NCI-H82 treated with DMSO at 0.1 percent for 48 hours (cell line): ENCODE data around the gene EZR.
A peak's percentile ranks its signal among the peaks of the same experiment; 100 is the strongest.

Experiments
- DNase-seq: peaks from one replicate; lab custom pipeline; 2025; ENCODE audit not compliant: unreplicated experiment; lab: John Stamatoyannopoulos, UW

EZR gene

DNA sequence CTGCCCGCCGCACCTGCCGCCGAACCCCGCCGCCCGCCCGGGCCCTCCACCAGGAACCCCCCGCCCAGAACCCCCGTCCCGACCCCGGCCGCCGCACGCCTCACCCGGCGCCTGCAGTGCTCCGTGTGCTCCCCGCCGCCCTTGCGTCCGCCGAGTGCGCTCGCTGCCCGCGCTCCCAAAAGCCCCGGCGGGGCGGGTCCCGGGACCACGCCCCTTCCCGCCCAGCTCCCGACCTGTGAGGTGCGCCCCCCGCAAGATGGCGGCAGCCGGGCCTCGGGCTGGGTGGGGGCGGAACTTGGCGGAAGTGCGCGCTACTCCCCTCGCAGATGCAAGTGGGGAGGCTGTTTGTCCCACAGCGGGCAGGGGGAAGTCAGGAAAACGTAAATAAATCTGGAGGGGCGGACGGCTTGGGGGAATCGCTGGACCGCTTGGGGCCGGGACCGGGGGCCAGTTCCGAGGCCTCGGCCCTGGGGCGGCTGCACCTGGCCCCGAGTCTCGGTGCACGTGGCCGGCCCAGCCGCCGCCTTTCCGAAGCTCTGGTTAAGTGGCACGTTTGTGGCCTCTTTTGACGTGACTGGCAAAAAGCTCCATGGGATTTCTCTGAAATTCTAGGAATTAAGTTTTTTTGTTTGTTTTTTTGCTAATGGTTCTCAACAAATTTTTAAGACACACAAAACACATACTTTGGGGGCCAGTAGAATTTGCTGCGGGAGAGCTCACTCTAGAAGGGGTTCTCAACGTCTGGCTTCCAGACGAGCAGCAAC is at the start of gene EZR:
Gene EZR (minus strand): TSS at position 156 of the 764 bp plus-strand sequence. CDS start 1,275 bp downstream, outside the sequence.
- peak; percentile 40 for DNase-seq

- DNase-seq, result no peak
These were observed 48.9 kb upstream of the EZR start for GRCh38 chr6:158868122-158868480.

GRCh38 chr6:158867381-158868121 is 48.4 kb upstream of the EZR start:
- no peak for DNase-seq

DNA sequence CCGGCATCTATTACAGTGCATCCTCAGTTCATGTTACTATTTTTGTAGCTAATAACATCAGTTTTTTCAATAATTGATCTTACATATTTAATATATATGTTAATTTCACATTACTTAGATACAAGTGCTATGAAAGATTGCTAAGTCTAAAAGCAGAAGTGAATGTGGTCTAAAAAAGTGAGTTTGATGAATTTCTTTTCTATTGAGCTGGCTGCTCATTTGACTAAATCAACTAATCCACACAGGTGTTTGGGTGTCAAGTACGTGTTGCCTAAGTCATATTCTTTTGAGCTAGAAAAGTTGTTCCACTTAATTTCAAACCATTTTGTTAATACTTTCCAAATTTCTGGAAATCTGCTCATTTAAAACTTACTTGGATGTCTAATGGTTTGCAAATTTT is 46.6 kb upstream of the EZR start:
- DNase-seq, result no peak

DNA sequence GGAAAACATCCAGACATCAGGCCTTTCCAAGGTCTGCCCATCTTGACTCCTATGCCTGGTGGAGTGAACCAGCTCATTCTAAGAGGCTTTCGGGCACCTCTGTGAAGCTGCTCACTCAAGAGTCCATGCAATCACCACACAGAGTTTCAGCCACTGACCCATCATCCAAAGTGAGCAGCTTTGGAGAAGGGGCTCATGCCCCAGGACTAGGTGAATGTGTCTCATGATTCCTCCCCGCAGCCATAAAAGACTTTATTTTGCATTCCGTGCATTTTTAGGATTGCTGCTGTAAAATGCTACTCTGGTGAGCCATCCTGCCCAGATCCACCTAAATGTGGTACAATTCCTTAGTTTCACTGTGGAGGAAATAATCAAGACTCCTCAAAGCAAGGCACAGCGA is 44.5 kb upstream of the EZR start:
- no peak for DNase-seq

DNA sequence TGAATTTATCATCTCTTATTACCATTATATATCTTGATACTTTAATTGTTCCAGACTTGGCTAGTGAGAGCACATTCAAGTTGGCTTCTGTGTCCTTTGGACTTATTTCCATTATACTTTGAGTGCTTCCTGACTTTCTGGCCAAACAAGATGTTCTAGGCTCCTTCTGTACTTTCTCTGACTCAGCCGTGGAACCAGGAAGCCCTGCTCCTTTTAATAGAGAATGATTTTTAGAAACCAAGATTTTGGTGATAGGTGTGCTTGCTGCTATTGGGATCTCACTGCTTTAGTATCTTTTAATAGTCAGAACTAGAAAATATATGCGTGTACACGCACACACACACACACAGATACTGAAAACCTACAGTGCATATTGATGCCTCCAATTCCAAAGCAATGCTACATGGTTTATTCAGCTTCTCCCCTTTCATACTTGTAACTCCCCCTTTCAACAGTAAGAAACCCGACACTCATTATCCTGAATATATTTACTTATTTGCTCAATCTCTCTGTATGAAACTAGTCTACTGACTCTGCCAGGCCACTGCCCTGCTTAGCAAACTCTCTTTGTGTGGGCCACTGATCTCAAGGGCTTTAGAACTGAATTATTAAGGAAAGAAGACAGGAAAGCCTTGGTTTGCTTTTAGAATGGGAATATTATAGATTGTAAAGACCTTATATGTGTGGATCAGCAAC is 42.7 kb upstream of the EZR start:
- no peak for DNase-seq

GRCh38 chr6:158860279-158860865 is 41.2 kb upstream of the EZR start:
- DNase-seq, result no peak

- no peak for DNase-seq
These were observed 37.1 kb upstream of the EZR start for GRCh38 chr6:158856261-158856660.

DNA sequence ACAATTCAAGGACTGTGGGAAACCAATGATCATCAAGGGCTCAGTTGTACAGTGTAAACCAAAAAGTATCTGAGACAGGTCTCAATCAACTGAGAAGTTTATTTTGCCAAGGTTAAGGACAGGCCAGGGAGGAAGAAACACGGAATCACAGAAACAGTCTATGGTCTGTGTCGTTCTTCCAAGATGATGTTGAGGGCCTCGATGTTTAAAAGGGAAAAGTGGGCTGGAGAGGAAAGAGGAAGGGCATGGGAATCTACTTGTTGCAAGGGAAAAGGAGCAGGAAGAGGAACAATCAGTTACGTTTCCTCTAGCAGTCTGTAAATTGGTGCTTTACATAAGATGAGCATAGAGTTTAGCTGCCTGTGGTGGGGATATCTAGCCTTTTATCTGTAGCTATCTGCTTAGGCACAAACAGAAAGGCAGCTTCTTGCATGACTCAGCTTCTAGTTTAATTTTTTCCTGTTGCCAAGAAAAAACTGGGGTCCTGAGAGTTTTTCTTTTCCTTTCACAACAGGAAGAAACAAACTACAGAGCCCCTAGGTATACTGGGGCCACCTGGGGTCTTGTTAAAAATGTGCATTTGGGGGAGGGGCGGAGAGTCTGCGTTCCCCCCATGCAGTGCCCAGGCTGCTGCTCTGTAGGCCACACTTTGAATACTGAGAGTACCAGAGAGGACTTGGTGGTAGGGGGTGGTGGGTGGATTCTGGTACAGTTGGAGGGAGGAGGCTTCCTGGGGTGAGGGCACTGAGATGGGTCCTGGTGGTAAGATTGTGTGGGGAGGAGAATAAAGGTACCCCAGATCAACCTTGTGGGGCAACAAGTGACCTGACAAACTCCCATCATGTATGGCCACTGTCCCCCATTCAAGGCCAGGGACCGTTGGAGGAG is 35.3 kb upstream of the EZR start:
- no peak for DNase-seq

DNA sequence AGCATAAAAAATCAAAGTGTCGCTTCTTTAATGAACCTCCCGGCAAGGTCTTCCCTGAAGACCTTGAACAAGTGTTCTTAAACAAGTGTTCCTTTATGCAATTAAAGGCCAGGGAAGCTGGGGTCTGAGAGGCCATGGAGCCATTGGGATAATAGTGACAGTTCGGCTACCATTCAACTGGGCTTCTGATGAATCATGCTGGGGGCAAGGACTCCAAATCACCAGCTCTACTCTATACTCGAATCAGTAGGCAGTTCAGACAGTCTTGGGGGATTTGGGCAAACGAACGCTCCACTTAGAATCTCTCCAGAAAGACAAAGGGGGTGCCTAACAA is 34.7 kb upstream of the EZR start:
- no peak for DNase-seq

- no peak for DNase-seq
These were observed 34.1 kb upstream of the EZR start for GRCh38 chr6:158853072-158853879.

GRCh38 chr6:158852312-158853071 is 33.3 kb upstream of the EZR start:
- DNase-seq, result no peak

- no peak for DNase-seq
These were observed 31.6 kb upstream of the EZR start for GRCh38 chr6:158850807-158851115.

GRCh38 chr6:158849899-158850806 is 31.0 kb upstream of the EZR start:
- DNase-seq, result no peak

GRCh38 chr6:158848490-158848895 is 29.3 kb upstream of the EZR start:
- no peak for DNase-seq

GRCh38 chr6:158847786-158848185 is 28.6 kb upstream of the EZR start:
- peak; percentile 64 for DNase-seq

- DNase-seq, result no peak
These were observed 27.9 kb upstream of the EZR start for GRCh38 chr6:158847012-158847529.
